Stomach smooth muscle (tissue), 2 donors: Measurements from ENCODE around the gene CHTOP.

Experiments used
- H3K27ac ChIP-seq: one replicate; pipeline ENCODE4 v1.7.0; 2013; ENCODE audit warnings: mild to moderate bottlenecking, low read length, inconsistent platforms
- H3K27me3 ChIP-seq, 2 donors: one replicate each; pipeline ENCODE4 v1.7.0; 2013; ENCODE audit warnings: low read length in 2 of 2; ENCODE audit not compliant: insufficient read depth in 2 of 2, control insufficient read depth in 1 of 2
- H3K36me3 ChIP-seq, 2 donors: one replicate each; pipeline ENCODE4 v1.7.0; 2013; ENCODE audit warnings: low read length in 2 of 2; ENCODE audit not compliant: control insufficient read depth in 2 of 2, insufficient read depth in 2 of 2
- H3K4me1 ChIP-seq: one replicate; pipeline ENCODE4 v1.7.0; 2013; ENCODE audit warnings: low read length; ENCODE audit not compliant: control insufficient read depth, insufficient read depth
- H3K4me3 ChIP-seq, 2 donors: one replicate each; pipeline ENCODE4 v1.7.0; 2013; ENCODE audit warnings: low read length in 2 of 2
- H3K9ac ChIP-seq, 2 donors: one replicate each; pipeline ENCODE4 v1.7.0; 2013; ENCODE audit warnings: low read length in 2 of 2, mild to moderate bottlenecking in 1 of 2
- H3K9me3 ChIP-seq, 2 donors: one replicate each; pipeline ENCODE4 v1.7.0; 2013; ENCODE audit warnings: low read length in 2 of 2; ENCODE audit not compliant: control insufficient read depth in 2 of 2
- donor health status: healthy.
- donor health status: Pancreatic carcinoma.

The CHTOP gene

DNA sequence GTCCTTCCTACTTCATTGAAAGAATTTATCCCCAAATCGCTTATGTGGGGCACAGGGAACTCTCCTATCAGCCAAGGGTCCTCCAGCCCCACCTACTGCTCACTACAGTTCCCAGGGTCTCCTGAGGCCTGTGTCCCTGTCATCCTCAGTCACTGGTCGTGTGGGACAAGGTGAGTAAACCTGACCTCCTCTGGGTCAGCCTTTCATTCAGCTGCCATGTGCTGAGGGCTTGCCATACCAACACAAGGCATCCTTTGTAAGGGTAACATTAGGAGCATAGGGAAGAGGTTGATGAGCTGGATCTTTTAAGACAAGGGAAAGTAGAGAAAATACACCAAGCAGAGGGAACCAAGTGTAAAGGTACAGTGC lies 13.5 kb downstream of the CHTOP start:
- H3K9ac ChIP-seq = no peak overlapping the region
- H3K27ac ChIP-seq = no peak overlapping the region
- H3K4me1 ChIP-seq = peaks cover 11% of the 10 kb centered on the region

GRCh38 chr1:153648000-153648643 lies 14.3 kb downstream of the CHTOP start:
- H3K9me3 ChIP-seq = no peaks in the 10 kb centered on the region
- H3K27ac ChIP-seq = no peak overlapping the region
- peaks cover 16 to 20% of the 10 kb centered on the region in 2 donors for H3K36me3 ChIP-seq
- H3K4me1 ChIP-seq = peaks cover 13% of the 10 kb centered on the region
- no peak overlapping the region for H3K4me3 ChIP-seq
- H3K27me3 ChIP-seq = no peaks in the 10 kb centered on the region
- H3K9ac ChIP-seq = no peak overlapping the region

More for the DNA sequence above, 13.5 kb downstream of the CHTOP start:
- no peaks in the 10 kb centered on the region for H3K27me3 ChIP-seq
- peaks cover 24 to 26% of the 10 kb centered on the region in 2 donors for H3K36me3 ChIP-seq
- H3K9me3 ChIP-seq = no peaks in the 10 kb centered on the region
- H3K4me3 ChIP-seq = no peak overlapping the region

DNA sequence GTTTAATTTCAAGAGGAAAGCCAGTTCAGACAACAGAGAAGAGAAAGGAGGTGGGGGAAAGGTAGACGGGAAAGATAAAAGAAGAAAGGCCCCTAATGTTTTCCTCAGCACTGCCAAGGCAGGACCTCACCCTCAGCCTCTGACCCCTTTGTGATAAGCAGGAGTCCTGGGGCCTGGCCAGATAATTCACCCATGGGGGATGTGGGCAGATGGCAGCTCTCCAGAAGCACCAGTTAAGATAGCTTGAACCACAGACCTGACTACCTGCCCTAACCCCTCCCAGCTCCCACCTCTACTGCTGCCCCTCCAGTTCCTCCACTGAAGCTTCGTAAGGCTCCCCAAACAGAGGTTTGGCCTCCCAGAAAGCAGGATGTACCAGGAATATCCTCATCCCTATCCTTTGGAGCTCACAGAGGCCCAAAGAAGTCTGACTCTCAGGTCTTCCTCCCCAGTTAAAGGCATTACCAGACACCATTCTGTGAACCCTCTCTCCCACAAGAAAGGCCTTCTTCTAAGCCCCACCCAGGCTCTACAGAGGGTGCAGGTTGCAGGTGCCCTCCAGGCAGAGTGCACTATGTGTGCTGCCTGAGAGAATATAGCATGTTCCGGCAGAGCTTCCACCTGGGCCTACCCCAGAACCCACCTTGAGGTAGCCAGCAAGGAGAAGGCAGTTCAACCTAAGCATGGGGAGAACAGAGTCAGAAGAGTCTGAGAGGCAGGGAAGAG lies 15.4 kb downstream of the CHTOP start:
- Histone ChIP-seq H3K27me3 (no peaks in the 10 kb centered on the region), H3K4me3 (no peak overlapping the region), H3K27ac (no peak overlapping the region), H3K9me3 (no peaks in the 10 kb centered on the region), H3K36me3 (peaks cover 12% of the 10 kb centered on the region in 2 donors), H3K9ac (peak overlapping the region in 1 of 2 donors; percentile 4), H3K4me1 (peaks cover 13% of the 10 kb centered on the region)

- Histone ChIP-seq H3K4me3 (no peak overlapping the region), H3K4me1 (peaks cover 13% of the 10 kb centered on the region), H3K36me3 (peaks cover 10% of the 10 kb centered on the region in 2 donors), H3K27me3 (no peaks in the 10 kb centered on the region), H3K9ac (peak overlapping the region in 1 of 2 donors; percentile 4), H3K9me3 (no peaks in the 10 kb centered on the region), H3K27ac (no peak overlapping the region)
Observed at GRCh38 chr1:153649863-153650235, 16.0 kb downstream of the CHTOP start.

- H3K27me3 ChIP-seq = no peaks in the 10 kb centered on the region
- H3K4me1 ChIP-seq = peaks cover 11% of the 10 kb centered on the region
- no peak overlapping the region for H3K9ac ChIP-seq
- no peaks in the 10 kb centered on the region for H3K9me3 ChIP-seq
- no peak overlapping the region for H3K4me3 ChIP-seq
- H3K27ac ChIP-seq = no peak overlapping the region
- no peaks in the 10 kb centered on the region for H3K36me3 ChIP-seq
Observed at GRCh38 chr1:153651771-153652170, 17.9 kb downstream of the CHTOP start.

GRCh38 chr1:153652805-153653500 lies 19.1 kb downstream of the CHTOP start:
- Histone ChIP-seq H3K9ac (no peak overlapping the region), H3K4me3 (no peak overlapping the region), H3K4me1 (peaks cover 7% of the 10 kb centered on the region), H3K27me3 (no peaks in the 10 kb centered on the region), H3K27ac (no peak overlapping the region), H3K9me3 (no peaks in the 10 kb centered on the region), H3K36me3 (no peaks in the 10 kb centered on the region)

GRCh38 chr1:153655333-153655732 lies 21.5 kb downstream of the CHTOP start:
- Histone ChIP-seq H3K27me3 (no peaks in the 10 kb centered on the region), H3K27ac (no peak overlapping the region), H3K4me1 (peaks cover 13% of the 10 kb centered on the region)

DNA sequence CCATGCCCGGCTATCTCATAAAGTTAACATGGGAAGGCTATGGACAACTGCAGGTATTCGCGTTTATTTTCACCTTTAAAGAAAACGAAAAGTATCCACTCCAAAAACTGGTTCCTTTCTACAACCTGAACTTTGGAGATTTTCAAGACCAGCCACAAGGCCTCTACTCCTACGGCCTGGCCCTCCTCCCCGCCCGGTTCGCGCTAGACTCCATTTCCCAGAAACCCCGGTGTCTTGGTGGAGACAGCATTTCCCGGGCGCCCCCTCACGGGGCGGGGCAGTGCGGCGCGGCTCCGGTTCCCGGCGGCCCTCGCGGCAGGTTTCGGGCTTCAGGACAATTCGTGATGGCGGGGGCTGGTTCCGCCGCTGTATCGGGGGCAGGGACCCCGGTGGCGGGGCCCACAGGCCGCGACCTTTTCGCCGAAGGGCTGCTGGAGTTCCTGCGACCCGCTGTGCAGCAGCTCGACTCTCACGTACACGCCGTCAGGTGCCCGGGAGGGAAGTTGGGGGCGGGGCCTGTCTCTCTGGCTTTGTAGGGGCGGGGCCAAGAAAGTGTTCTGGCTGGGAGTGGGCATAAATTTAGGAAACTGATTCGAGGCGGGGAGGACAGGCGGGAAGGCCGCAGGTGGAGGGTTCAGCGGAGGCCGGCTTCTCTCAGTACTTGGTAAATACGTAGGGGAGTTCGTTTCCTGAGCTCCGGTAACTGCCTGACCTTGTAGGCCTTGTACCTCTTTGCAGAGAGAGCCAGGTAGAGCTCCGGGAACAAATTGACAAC lies 24.7 kb downstream of the CHTOP start, which contains the start of gene SNAPIN:
TSS of gene SNAPIN (plus strand) at position 304 of the 775 bp plus-strand sequence. CDS start at position 345, 41 bp downstream.
- peak within 1 kb of the TSS; percentile 80 for H3K27ac ChIP-seq
- peaks cover 11% of the 10 kb centered on the region for H3K4me1 ChIP-seq
- H3K36me3 ChIP-seq = peaks cover 22 to 25% of the 10 kb centered on the region in 2 donors
- H3K4me3 ChIP-seq = peak within 1 kb of the TSS; percentile 89 to 96
- H3K9ac ChIP-seq = peak within 1 kb of the TSS; percentile 93 to 94
- H3K27me3 ChIP-seq = no peaks in the 10 kb centered on the region
- H3K9me3 ChIP-seq = no peaks in the 10 kb centered on the region

More at GRCh38 chr1:153655333-153655732, 21.5 kb downstream of the CHTOP start:
- no peaks in the 10 kb centered on the region for H3K9me3 ChIP-seq
- no peak overlapping the region for H3K4me3 ChIP-seq
- H3K36me3 ChIP-seq = no peaks in the 10 kb centered on the region
- no peak overlapping the region for H3K9ac ChIP-seq

- Histone ChIP-seq H3K9ac (peak overlapping the region; percentile 93 to 94), H3K4me3 (peak overlapping the region; percentile 89 to 96), H3K36me3 (peaks cover 26 to 28% of the 10 kb centered on the region in 2 donors), H3K27me3 (no peaks in the 10 kb centered on the region), H3K27ac (peak overlapping the region; percentile 80), H3K9me3 (no peaks in the 10 kb centered on the region), H3K4me1 (peaks cover 11% of the 10 kb centered on the region)
Observed at GRCh38 chr1:153659175-153659534, 25.3 kb downstream of the CHTOP start.

- H3K27me3 ChIP-seq = no peaks in the 10 kb centered on the region
- H3K36me3 ChIP-seq = peaks cover 30 to 32% of the 10 kb centered on the region in 2 donors
- peak overlapping the region; percentile 89 to 96 for H3K4me3 ChIP-seq
- peaks cover 11% of the 10 kb centered on the region for H3K4me1 ChIP-seq
- H3K9me3 ChIP-seq = no peaks in the 10 kb centered on the region
- peak overlapping the region; percentile 80 for H3K27ac ChIP-seq
- peak overlapping the region in 1 of 2 donors; percentile 94 for H3K9ac ChIP-seq
Observed at GRCh38 chr1:153659656-153660055, 25.8 kb downstream of the CHTOP start.
